ENCODE results near the gene LYRM9.

- TF ChIP-seq CEBPB (IDR thresholded peaks at IDR 0.05; ENCODE audit: borderline replicate concordance in 1 of 2, low read depth in 2 of 2, low read length in 2 of 2) (no peak), CTCF (IDR thresholded peaks at IDR 0.05 in 2 of 3, conservative IDR thresholded peaks at IDR 0.05 in 1 of 3; ENCODE audit: control insufficient read depth in 2 of 3, extremely low read depth in 1 of 3, insufficient read depth in 1 of 3, low read depth in 3 of 3, low read length in 3 of 3) (no peak), REST (IDR thresholded peaks at IDR 0.05; ENCODE audit: low read depth, low read length) (no peak)
Measured at GRCh38 chr17:27853091-27853490, 40.1 kb downstream of the LYRM9 start.

Data from GM12878 (cell line).